KMS-11 (cell line): Measurements from ENCODE around the gene HCAR3.

Experiments used
- H2AFZ ChIP-seq: fragments of 200-600 bp; sonication (generic); 2 replicates; pipeline ENCODE4 v1.6.1; 2016; ENCODE audit warnings: antibody characterized with exemption, mixed run types, low read depth
- H3K27ac ChIP-seq: fragments of 200-600 bp; sonication (generic); 2 replicates; pipeline ENCODE4 v1.6.1; 2016; ENCODE audit warnings: mild to moderate bottlenecking, mixed run types
- H3K27me3 ChIP-seq: fragments of 200-600 bp; sonication (generic); 2 replicates; pipeline ENCODE4 v1.6.1; 2017; ENCODE audit warnings: mild to moderate bottlenecking, low read depth, mixed run types, moderate library complexity; ENCODE audit not compliant: insufficient read depth
- H3K36me3 ChIP-seq: fragments of 200-600 bp; sonication (generic); 2 replicates; pipeline ENCODE4 v1.6.1; 2017; ENCODE audit warnings: mild to moderate bottlenecking, mixed run types; ENCODE audit not compliant: insufficient read depth
- H3K4me1 ChIP-seq: fragments of 200-600 bp; sonication (generic); 2 replicates; pipeline ENCODE4 v1.6.1; 2016; ENCODE audit warnings: mild to moderate bottlenecking, low read depth, mixed run types; ENCODE audit not compliant: poor library complexity, severe bottlenecking
- H3K4me2 ChIP-seq: fragments of 200-600 bp; sonication (generic); 2 replicates; pipeline ENCODE4 v1.7.0; 2016; ENCODE audit warnings: mild to moderate bottlenecking, mixed run types
- H3K4me3 ChIP-seq: fragments of 200-600 bp; sonication (generic); IDR thresholded peaks from 2 replicates; pipeline ENCODE4 v1.6.1; 2017; ENCODE audit warnings: low read depth, low read length, mixed read lengths; ENCODE audit not compliant: insufficient read depth
- H3K79me2 ChIP-seq: fragments of 200-600 bp; sonication (generic); 2 replicates; pipeline ENCODE4 v1.6.1; 2016; ENCODE audit warnings: low read depth, mixed run types; ENCODE audit not compliant: insufficient read depth
- H3K9ac ChIP-seq: fragments of 200-600 bp; sonication (generic); 2 replicates; pipeline ENCODE4 v1.6.1; 2016; ENCODE audit warnings: mild to moderate bottlenecking, mixed run types
- H4K20me1 ChIP-seq: fragments of 200-600 bp; sonication (generic); 2 replicates; pipeline ENCODE4 v1.6.1; 2016; ENCODE audit warnings: mild to moderate bottlenecking, mixed run types; ENCODE audit not compliant: insufficient read depth
- TF ChIP-seq, protein P1 (sequence below): fragments of 200-600 bp; sonication (generic); conservative IDR thresholded peaks from 2 replicates; pipeline ENCODE4 v1.6.1; 2017; ENCODE audit warnings: low read depth, mild to moderate bottlenecking, antibody characterized with exemption, low read length, moderate library complexity, mixed read lengths

Gene HCAR3

DNA sequence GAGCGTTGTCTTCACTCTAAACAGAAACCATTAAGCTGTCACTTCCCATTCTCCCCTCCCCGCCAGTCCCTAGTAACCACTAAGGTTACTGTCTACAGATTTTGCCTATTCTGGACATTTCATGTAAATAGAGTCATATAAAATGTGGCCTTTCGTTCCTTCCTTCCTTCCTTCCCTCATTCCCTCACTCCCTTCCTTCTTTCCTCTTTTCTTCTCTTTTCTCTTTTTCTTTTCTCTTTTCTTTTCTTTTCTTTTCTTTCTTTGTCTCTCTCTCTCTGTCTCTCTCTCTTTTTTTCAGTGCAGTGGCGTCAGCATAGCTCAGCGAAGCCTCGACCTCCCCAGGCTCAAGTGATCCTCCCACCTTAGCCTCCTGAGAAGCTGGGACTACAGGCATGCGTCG lies 51.3 kb downstream of the HCAR3 start:
- Histone ChIP-seq H3K4me2 (no peak overlapping the region), H3K9ac (no peak overlapping the region), H3K79me2 (no peaks in the 10 kb centered on the region), H3K36me3 (no peaks in the 10 kb centered on the region), H4K20me1 (no peaks in the 10 kb centered on the region), H3K27me3 (no peaks in the 10 kb centered on the region), H2AFZ (no peak overlapping the region), H3K27ac (no peak overlapping the region), H3K4me3 (no peak overlapping the region), H3K4me1 (no peaks in the 10 kb centered on the region)
- TF ChIP-seq, protein P1, sequence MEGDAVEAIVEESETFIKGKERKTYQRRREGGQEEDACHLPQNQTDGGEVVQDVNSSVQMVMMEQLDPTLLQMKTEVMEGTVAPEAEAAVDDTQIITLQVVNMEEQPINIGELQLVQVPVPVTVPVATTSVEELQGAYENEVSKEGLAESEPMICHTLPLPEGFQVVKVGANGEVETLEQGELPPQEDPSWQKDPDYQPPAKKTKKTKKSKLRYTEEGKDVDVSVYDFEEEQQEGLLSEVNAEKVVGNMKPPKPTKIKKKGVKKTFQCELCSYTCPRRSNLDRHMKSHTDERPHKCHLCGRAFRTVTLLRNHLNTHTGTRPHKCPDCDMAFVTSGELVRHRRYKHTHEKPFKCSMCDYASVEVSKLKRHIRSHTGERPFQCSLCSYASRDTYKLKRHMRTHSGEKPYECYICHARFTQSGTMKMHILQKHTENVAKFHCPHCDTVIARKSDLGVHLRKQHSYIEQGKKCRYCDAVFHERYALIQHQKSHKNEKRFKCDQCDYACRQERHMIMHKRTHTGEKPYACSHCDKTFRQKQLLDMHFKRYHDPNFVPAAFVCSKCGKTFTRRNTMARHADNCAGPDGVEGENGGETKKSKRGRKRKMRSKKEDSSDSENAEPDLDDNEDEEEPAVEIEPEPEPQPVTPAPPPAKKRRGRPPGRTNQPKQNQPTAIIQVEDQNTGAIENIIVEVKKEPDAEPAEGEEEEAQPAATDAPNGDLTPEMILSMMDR = no peak
